Astrocyte (in vitro differentiated cells and primary cell): Measurements from ENCODE around the gene MYO5B. TPM values are rescaled to one million over a fixed set of nuclear protein-coding genes. Genes with fewer than 3 reads are reported as not detected.
A peak's percentile ranks its signal among the peaks of the same experiment; 100 is the strongest.

Experiments used
- DNase-seq: peaks from one replicate; pipeline ENCODE4 v3.0.0-alpha.2; 2010; ENCODE audit warnings: low read depth
- FAIRE-seq: peaks from 2 replicates; lab custom pipeline; 2011; peaks lifted over from hg19 to GRCh38; lab: Jason Lieb, UNC
- H2AFZ ChIP-seq: 2 replicates; pipeline ENCODE4 v1.6.0; 2012; ENCODE audit warnings: low read depth, low read length, inconsistent platforms
- H3K27ac ChIP-seq: 2 replicates; pipeline ENCODE4 v1.5.1; 2011; ENCODE audit warnings: low read depth, low read length, inconsistent platforms
- H3K27me3 ChIP-seq: 2 replicates; pipeline ENCODE4 v1.6.0; 2011; ENCODE audit warnings: low read length, inconsistent platforms; ENCODE audit not compliant: insufficient read depth
- H3K36me3 ChIP-seq: 2 replicates; pipeline ENCODE4 v1.5.1; 2011; ENCODE audit warnings: low read length, inconsistent platforms; ENCODE audit not compliant: insufficient read depth
- H3K4me1 ChIP-seq: 2 replicates; pipeline ENCODE4 v1.5.1; 2011; ENCODE audit warnings: low read length, inconsistent platforms; ENCODE audit not compliant: insufficient read depth
- H3K4me2 ChIP-seq: 2 replicates; pipeline ENCODE4 v1.6.0; 2012; ENCODE audit warnings: low read length, inconsistent platforms
- H3K4me3 ChIP-seq: 2 replicates; pipeline ENCODE4 v1.5.1; 2011; ENCODE audit warnings: low read depth, mild to moderate bottlenecking, low read length, inconsistent platforms; ENCODE audit not compliant: insufficient read depth
- H3K79me2 ChIP-seq: 2 replicates; pipeline ENCODE4 v1.6.0; 2012; ENCODE audit warnings: mild to moderate bottlenecking, low read length, inconsistent platforms; ENCODE audit not compliant: insufficient read depth
- H3K9ac ChIP-seq: 2 replicates; pipeline ENCODE4 v1.6.0; 2012; ENCODE audit warnings: mild to moderate bottlenecking, low read length, inconsistent platforms
- H3K9me3 ChIP-seq: 2 replicates; pipeline ENCODE4 v1.5.1; 2012; ENCODE audit warnings: low read depth, mild to moderate bottlenecking, low read length, inconsistent platforms; ENCODE audit not compliant: insufficient read depth
- H4K20me1 ChIP-seq: 2 replicates; pipeline ENCODE4 v1.6.0; 2012; ENCODE audit warnings: low read length, inconsistent platforms; ENCODE audit not compliant: insufficient read depth
- H3K27ac Mint-ChIP-seq: one replicate; pipeline ENCODE4 v1.8.0; 2021; ENCODE audit warnings: mild to moderate bottlenecking, mixed read lengths; ENCODE audit not compliant: unreplicated experiment
- H3K27me3 Mint-ChIP-seq: one replicate; pipeline ENCODE4 v1.8.0; 2021; ENCODE audit warnings: low read depth, mixed read lengths; ENCODE audit not compliant: unreplicated experiment
- H3K36me3 Mint-ChIP-seq: one replicate; pipeline ENCODE4 v1.8.0; 2021; ENCODE audit warnings: low read depth, mixed read lengths; ENCODE audit not compliant: unreplicated experiment
- H3K4me1 Mint-ChIP-seq: one replicate; pipeline ENCODE4 v1.8.0; 2021; ENCODE audit warnings: low read depth, mixed read lengths; ENCODE audit not compliant: unreplicated experiment
- H3K4me3 Mint-ChIP-seq: one replicate; pipeline ENCODE4 v1.8.0; 2021; ENCODE audit warnings: mild to moderate bottlenecking, moderate library complexity, mixed read lengths; ENCODE audit not compliant: unreplicated experiment
- H3K9me3 Mint-ChIP-seq: one replicate; pipeline ENCODE4 v1.8.0; 2021; ENCODE audit warnings: mild to moderate bottlenecking, mixed read lengths; ENCODE audit not compliant: unreplicated experiment
- CTCF ChIP-seq: IDR thresholded peaks from 2 replicates; pipeline ENCODE4 v1.5.1; 2011; ENCODE audit warnings: low read depth, mild to moderate bottlenecking, inconsistent platforms, low read length, moderate library complexity; ENCODE audit not compliant: insufficient read depth
- EZH2 ChIP-seq: IDR thresholded peaks from 2 replicates; pipeline ENCODE4 v1.6.1; 2012; ENCODE audit warnings: mild to moderate bottlenecking, low read length, inconsistent platforms; ENCODE audit not compliant: insufficient read depth
- total RNA-seq: library from RNA; stranded (reverse); gene quantifications from 2 replicates; pipeline ENCODE4 v1.2.1, GENCODE V29; 2021

Gene MYO5B
- total RNA-seq, 1 donor from 2014 or later, result 8.3 TPM

- Histone ChIP-seq H2AFZ (no peak overlapping the region), H3K4me2 (peak overlapping the region; percentile 67), H3K27me3 (peaks cover 42% of the 10 kb centered on the region), H3K36me3 (no peaks in the 10 kb centered on the region), H3K4me3 (no peak overlapping the region), H4K20me1 (no peaks in the 10 kb centered on the region), H3K27ac (no peak overlapping the region), H3K9me3 (no peaks in the 10 kb centered on the region), H3K9ac (no peak overlapping the region), H3K4me1 (peaks cover 8% of the 10 kb centered on the region), H3K79me2 (no peaks in the 10 kb centered on the region)
- Mint-ChIP-seq H3K4me3 (no peak overlapping the region), H3K9me3 (no peaks in the 10 kb centered on the region), H3K4me1 (peaks cover 13% of the 10 kb centered on the region), H3K36me3 (no peaks in the 10 kb centered on the region), H3K27me3 (no peaks in the 10 kb centered on the region), H3K27ac (peak overlapping the region; percentile 38)
- no peak for FAIRE-seq
- peak; percentile 73 for DNase-seq
- TF ChIP-seq CTCF (no peak), EZH2 (no peak)
Observed at GRCh38 chr18:50138181-50139064, 56.5 kb downstream of the MYO5B start.

- no peak overlapping the region for H3K4me3 Mint-ChIP-seq
- H3K4me1 Mint-ChIP-seq, result peaks cover 21% of the 10 kb centered on the region
- no peaks in the 10 kb centered on the region for H3K36me3 Mint-ChIP-seq
Observed at GRCh38 chr18:50135903-50136302, 59.0 kb downstream of the MYO5B start.

More at GRCh38 chr18:50135903-50136302, 59.0 kb downstream of the MYO5B start:
- H3K9ac ChIP-seq, result no peak overlapping the region
- peaks cover 32% of the 10 kb centered on the region for H3K27me3 ChIP-seq
- H3K79me2 ChIP-seq, result no peaks in the 10 kb centered on the region
- Mint-ChIP-seq H3K9me3 (no peaks in the 10 kb centered on the region), H3K27ac (no peak overlapping the region), H3K27me3 (no peaks in the 10 kb centered on the region)
- H3K36me3 ChIP-seq, result no peaks in the 10 kb centered on the region
- no peak overlapping the region for H3K4me3 ChIP-seq
- FAIRE-seq (no peak), DNase-seq (no peak)
- TF ChIP-seq EZH2, result no peak
- TF ChIP-seq CTCF, result no peak
- H3K9me3 ChIP-seq, result no peaks in the 10 kb centered on the region
- no peak overlapping the region for H3K27ac ChIP-seq
- H4K20me1 ChIP-seq, result no peaks in the 10 kb centered on the region
- no peak overlapping the region for H3K4me2 ChIP-seq
- peaks cover 8% of the 10 kb centered on the region for H3K4me1 ChIP-seq
- H2AFZ ChIP-seq, result no peak overlapping the region
